OCI-LY3 (cell line): ENCODE data around the gene TBCK.

ENCODE experiments used
- CTCF ChIP-seq: fragments of 200-600, 300-600 bp; sonication (generic); IDR thresholded peaks from 2 replicates; pipeline ENCODE4 v1.5.1; 2014; ENCODE audit warnings: antibody characterized with exemption, low read length, low read depth
- EZH2phosphoT487 ChIP-seq: fragments of 200-600 bp; shearing (Covaris generic); IDR thresholded peaks from 2 replicates; pipeline ENCODE4 v1.6.1; 2018; ENCODE audit warnings: antibody characterized with exemption, mixed run types, low read depth

GRCh38 chr4:106344647-106344970 lies 28.6 kb upstream of the TBCK start:
- TF ChIP-seq CTCF (no peak), EZH2phosphoT487 (no peak)
